GM18861 (cell line): ENCODE results near the gene ARL2BP.
A peak's percentile ranks its signal among the peaks of the same experiment; 100 is the strongest.

Experiments
- ATAC-seq: cut with Tn5 transposase; IDR thresholded peaks from one replicate; pipeline ENCODE4 v1.9.1; 2021; ENCODE audit not compliant: unreplicated experiment

ARL2BP gene

DNA sequence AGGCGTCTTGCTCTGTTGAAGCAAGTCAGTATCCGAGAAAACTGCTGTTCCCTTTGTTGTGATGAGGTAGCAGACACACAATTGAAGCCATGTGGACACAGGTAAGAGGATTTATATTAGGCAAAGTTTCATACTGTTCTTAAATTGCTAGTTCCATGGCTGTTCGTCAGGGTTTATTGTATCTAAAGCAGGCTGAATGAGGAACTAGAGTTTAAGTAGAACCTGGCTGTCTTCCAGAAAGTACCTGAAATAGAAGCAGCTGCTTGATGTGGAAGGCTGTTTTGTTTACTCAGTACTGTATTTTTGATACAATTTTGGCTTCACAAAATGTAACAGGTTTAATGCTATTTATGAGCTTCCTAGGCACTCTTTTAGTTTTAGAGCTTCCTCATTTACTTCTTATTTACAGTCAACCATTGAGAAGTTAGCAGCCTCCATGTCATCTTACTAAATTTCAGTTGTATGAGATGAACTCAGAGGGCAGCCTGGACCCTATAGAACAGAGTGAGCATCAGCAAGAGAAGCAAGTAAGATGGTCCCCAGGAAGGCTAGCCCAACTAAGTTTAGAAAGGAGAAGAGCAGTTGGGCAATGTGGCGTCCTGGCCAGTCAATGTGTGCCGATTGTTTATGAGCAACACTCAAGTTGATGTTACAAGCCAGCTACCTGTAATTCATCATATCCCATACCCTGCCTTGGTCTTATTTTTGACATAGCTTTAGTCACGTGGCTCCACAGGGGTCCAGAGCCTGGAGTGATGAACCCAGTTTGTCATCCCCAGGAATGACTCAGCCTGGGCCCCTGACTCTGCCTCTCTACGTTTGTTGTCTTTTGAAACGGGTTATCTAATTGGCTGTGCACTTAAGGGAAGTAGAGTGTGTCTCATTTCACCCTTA lies 9.7 kb upstream of the ARL2BP start:
- no peak for ATAC-seq

DNA sequence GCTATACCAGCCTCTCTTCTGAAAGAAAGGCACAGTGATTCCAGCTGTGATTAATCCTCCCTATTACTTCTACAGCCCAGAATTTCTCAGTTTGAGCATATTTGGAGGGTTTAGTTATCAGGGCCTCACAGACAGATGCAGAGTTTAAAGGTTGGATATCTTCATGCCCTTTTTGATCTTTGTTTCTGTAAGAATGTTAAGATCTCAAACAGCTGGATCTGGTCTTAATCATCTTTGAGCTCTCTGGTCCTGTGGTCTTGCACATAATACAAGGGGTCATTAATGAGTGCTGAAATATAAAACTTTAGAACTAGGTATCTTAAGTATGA lies 9.1 kb upstream of the ARL2BP start:
- ATAC-seq: no peak

DNA sequence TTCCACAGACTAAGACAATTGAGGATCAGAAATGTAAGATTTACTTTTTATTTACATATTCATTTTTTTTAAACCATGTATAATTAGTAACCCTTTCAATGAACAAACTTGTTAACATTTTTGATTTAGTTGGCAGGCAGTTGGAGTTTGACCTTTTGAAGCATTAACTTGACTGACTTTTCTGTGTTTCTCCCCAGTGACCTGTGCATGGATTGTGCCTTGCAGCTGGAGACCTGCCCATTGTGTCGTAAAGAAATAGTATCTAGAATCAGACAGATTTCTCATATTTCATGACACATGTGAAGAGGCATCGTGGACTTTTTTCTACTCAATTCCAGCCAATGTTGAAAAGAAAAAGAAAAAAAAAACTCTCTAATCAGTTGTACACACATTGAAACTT lies 6.4 kb upstream of the ARL2BP start:
- no peak for ATAC-seq

DNA sequence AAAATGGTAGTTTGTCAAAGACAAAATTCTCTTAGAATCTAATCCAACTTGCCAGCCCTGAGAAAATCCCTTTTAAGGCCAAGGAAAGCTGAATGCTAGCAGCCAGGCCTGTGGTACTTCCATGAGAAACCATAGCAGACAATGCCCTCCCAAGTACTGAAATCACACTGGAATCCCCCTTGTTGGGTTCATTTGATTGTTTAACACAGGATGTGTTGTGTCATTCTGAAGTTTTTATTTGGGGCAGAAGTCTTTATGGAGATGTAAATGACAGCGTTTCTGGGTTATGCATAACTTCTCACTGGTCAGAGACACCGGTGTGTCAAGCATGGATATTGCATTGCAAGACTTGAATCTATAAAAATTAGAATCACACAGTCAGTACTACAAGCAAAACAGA lies 6.0 kb upstream of the ARL2BP start:
- ATAC-seq: no peak

DNA sequence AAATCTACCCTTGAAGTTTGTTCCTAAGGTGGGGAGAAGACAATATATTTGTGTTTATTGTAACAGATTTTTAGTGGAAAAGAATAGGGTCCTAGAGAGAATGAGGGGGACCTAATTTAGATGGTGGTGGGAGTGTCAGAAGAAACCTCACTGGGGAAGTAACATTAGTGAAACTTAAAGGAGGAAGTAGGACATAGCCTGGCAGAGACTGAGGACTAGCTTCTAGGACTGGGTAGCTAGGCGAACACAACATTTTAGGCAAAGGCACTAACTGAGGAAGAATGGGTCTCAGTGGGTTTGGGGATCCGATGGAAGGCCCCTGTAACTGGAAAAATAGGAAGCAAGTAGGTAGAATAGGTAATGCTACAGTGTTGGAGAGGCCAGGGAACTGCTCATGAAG lies 4.2 kb upstream of the ARL2BP start:
- ATAC-seq: no peak

DNA sequence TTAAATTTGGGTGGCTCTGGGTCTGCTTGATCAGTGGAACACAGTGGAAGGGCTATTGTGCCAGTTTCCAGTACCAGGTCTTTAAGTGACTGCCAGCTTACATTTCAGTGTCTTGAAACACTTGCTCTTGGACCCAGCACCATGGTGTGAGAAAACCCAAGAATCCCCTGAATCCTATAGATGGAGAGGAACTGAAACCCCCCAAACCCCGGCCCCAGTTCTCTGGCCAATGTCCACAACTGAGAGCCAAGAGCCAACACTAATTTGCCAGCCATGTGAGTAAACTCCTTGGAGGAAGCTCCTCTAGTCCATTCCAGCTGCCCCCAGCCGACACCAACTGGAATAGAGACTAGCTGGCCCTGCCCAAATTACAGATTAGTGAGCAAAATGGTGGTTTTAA lies 2.4 kb upstream of the ARL2BP start:
- ATAC-seq: no peak

DNA sequence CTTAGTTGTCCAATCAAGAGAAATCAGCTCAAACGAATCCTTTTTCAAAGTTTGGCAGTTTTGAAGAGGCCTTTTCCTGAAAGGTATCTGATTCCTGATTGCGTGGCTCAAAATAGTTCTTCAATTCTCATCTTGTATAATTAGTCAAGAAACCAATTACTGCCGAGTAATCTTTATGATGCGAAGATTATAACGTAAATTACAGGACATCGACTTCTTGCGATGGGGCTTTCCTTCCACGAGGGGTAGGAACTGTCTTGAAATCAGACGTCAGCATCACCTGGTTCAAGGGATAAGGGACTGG lies 644 bp upstream of the ARL2BP start:
- peak; percentile 17 for ATAC-seq

DNA sequence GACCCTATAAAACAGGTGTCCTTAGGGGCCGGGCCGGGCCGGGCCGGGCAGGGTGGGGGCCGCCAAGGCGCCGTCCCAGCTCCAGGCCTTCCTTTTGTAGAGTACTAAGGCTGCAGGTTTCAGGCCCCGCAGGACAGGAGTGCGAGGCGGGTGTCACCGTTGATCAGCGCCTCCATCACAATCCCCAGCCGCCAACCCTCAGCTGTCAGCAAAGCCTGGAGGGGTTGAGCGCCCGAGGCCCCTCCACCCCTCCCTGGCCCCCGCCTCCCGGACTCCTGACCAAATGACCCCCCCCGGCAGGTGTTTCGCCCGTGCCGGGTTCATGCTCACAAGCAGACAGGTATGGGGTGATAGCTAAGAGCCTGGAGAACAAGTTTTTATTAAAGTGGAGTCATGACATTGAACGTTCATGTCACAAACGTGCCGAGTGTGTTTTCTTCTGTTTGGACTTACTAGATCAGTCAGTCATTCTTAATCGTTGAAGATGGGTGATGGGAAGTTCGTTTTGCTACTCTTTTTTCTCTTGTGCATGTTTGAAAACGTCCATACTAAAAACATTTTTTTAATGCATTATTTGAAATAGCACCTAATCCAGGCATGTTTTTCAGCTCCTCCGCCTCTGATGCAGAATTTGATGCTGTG lies 534 bp downstream of the ARL2BP start:
- ATAC-seq: no peak

DNA sequence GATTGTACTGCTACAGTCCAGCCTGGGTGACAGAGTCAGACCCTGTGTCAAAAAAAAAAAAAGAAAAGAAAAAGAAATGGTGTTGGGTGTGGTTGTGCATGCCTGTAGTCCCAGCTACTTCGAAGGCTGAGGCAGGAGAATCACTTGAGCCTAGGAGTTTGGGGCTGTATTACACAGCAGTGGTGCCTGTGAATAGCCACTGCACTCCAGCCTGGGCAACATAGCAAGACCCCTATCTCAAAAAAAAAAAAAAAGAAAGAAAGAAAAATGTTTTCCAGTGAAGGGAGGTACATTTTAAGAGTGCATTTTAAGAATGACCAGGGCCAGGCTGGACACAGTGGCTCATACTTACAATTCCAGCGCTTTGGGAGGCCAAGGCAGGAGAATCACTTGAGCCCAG lies 6.3 kb downstream of the ARL2BP start:
- ATAC-seq: no peak

DNA sequence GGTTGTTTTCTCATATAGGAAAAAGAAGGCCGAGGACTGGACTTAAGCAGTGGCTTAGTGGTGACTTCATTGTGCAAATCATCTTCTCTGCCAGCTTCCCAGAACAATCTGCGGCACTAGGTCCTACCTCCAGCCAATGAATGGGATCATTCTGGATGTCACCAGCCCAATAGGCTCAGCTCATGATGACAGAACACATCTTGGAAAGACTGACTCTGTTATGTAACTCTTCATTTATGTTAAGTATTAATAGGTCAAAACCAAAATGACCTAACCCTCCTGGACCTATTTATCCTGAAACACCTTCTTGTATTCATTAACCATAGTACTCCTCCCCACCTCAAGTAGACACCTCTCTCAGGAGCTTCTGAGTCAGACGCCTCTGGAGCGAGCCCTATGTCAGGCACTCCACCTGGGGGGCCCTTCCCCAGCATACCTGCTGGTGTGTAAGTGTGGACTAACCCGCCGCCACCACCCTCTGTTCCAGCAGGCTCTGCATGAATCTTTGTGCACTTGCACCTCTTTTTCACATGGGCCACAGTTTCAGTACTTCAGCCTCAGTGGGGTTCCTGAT lies 7.2 kb downstream of the ARL2BP start:
- no peak for ATAC-seq

DNA sequence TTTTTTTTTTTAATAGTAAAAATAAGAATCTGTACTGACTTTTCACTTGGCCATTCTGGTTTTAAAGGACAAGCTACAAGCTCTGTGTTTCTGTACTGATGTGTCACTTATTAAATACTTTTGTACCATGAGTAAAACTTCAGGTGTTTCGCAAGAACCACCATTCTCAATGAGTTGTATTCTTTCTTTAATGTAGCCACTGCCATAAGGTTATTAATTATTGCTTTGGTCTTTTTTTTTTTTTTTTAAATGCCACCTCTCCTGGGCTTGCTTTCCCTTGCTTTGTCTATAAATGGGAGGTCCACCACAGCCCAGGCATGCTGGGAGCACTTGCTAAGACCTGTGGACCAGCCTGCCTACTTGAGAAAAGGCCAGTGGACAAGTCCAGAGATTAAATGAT lies 8.4 kb downstream of the ARL2BP start:
- ATAC-seq: no peak

DNA sequence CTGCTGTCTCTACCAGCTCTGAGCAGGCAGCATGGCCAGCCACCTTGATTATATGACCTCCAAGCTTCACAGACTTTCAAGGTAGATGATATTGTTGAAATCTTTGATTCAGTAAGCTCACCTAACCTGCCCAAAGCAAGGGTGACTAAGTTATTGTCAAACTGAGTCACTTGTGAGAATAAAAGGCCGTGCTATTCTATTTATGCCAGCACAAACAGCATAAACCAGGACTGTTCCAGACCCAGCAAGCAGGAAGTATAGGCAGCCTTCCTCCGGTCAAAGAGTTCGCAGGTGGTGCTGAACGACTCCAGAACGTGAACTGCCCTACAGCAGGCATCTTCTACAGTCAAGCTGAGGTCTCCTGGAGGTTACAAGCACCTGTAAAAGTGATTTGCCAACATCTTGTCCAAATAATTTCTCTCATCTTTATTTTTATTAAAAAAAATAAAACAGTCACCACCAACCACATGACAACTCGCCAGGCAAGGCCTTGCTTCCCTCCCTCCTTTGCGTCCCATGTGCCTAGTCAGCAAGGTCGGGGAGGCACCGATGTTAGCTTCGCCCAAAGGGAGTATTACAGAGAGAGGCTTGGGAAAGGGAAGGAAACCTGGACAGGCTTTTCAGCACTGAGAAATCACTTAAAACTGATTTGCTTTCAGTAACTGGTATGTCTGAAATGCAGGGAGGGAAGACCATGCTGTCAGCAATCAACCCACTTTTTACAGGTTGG lies 10.8 kb downstream of the ARL2BP start:
- ATAC-seq: no peak

DNA sequence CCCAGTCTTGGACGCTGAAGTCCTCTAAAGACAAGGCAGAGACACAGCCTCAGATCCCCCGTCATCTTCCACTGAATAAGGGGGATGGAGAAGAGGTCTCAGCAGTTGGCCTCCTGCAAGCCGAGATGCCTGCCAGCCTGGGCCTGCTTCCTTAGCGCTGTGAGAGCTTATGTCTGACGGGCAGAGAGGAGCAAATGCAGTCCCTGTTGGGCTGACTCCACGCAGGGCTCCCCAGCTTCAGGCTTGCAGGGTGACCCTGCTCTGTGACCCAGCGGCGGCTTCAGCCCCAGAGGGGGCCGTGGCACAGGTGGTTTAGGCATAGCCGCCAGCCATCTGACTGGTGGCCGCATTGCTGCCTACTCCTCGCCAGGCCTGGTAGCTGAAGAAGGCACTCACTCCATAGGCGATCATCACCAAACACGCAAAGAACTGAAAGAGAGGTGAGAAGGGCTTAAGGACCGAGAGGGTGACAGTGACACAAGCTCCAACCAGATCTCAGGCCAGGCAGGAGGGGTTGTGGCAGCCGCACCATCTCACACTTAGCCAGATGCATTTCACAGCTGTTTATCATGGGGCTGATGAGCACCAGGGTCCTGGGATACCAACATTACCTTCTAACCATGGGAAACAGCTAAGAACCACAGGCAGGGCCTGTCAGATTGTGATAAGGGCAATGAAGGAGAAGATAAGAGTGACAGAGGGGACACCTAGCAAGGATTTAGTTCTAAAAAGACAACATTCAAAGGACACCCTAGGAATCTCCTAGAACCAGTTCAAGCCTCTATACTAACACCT lies 11.7 kb downstream of the ARL2BP start:
- no peak for ATAC-seq

DNA sequence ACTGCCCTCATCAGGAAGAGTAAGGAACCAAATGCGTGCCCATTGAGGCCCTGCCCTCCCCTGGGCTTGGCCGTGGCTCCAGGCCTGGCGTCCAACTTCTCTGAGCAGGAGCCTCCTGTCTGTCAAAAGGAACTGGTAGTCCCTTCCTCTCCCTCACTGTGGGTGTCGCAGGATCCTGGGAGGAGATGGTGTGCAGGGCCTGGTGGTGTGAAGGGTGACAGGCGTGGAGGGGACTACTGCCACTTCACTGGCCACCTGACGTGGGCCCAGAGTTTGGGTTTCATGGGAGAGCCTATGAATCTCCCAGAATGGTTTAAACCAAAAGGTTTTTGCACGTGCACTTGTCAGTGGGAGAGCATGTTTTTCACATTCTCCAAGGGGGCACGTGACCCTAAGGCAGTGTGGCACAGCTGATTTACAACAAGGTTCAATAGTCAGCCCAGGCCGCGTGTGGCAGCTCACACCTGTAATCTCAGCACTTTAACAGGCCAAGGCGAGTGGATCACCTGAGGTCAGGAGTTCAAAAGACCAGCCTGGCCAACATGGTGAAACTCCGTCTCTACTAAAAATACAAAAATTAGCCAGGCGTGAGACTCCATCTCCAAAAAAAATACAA lies 12.5 kb downstream of the ARL2BP start:
- no peak for ATAC-seq

DNA sequence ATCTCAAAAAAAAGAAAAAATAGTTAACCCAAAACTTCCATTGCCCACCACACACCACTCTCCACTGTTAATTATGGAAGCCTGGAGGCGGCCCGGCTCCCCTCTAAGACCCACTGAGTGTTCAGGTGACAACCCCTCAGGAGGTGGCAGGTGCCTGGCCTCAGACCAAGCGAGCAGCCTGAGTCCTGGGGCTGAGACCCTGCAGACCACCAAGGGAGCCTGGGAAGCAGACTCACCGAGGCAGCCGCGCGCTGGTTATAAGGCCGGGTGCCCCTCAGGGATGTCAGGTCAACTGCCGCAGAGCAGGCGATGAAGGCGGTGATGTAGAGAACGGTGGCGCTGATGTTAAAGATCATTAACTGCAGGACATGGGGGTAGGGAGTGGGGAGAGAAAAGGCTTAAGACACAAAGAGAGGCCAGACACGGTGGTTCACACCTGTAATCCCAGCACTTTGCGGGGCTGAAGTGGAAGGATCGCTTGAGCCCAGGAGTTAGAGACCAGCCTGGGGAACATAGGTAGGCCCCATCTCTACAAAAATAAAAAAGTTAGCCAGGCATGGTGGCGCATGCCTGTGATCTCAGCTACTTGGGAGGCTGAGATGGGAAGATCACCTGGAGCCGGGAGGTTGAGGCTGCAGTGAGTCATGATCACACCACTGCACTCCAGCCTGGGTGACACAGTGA lies 13.3 kb downstream of the ARL2BP start:
- no peak for ATAC-seq

DNA sequence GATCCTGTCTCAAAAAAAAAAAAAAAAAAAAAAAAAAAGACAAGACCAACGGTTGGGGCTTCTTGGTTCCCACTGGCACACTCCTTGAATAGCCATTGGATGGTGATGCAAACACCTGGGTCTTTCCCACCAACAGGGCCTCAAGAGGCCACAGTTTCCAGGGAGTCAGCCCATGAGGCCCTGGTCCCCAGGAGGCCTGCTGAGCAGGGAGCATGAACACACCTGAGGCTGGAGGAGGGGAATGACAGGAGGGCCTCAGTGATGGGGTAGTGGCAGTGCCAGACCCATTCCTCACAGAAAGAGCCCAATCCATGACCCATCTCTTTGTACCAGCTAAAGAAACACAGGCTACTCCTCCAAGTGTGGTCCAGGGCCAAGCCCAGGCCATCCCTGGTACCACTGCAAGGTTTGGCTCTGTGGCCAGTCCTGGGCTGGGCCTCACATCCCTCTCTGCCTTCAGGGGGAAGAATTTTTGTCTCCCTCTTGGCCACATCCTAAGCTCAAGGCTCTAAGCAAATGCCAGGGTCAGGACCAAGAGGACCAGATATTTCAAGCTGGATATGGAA lies 13.9 kb downstream of the ARL2BP start:
- no peak for ATAC-seq

DNA sequence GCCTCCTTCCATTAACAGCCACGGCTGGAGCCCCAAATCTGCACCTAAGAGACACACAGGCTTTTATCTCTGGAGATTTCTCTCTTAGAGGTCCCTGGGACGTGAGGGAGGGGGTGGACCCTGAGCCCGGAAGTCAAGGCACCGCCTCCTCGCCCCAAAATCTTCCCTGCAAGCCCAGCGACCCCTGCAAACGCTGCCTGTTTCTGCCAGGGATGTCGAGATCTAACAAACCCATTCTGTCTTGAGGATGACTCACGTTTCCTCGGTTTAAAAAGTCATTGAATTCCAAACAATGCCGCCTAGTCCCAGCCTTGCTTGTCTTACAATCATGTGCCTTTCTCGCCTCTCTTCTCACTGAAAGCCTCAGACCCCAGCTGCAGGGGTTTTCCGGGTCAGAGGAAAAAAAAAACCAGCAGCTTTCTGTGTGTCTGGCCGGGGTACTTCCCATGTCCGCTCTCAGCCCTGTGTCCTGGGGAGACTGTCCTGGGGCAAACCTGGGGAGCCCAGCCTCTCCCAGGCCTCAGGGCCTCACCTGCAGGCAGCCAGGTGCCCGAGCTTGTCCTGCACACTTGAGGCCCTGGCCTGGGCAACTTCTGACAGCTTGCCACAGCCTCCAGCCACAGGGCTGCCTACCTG lies 15.4 kb downstream of the ARL2BP start:
- ATAC-seq: no peak

DNA sequence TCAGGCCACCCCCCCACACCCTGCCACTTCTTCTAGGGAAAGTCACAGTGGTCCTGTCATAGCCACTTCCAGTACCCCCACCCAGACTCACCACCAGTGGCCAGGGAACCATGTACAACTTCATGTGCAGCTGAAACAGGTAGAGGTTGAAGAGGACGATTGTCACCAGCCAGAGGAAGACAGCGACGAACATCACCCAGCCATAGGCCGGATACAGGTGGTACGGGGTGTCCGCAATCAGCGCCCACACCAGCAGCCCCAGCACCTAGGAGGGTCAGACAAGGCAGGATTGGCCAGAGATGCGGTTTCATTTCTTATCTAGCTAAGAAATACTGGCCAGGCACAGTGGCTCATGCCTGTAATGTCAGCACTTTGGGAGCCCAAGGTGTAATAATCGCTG lies 16.7 kb downstream of the ARL2BP start:
- no peak for ATAC-seq

DNA sequence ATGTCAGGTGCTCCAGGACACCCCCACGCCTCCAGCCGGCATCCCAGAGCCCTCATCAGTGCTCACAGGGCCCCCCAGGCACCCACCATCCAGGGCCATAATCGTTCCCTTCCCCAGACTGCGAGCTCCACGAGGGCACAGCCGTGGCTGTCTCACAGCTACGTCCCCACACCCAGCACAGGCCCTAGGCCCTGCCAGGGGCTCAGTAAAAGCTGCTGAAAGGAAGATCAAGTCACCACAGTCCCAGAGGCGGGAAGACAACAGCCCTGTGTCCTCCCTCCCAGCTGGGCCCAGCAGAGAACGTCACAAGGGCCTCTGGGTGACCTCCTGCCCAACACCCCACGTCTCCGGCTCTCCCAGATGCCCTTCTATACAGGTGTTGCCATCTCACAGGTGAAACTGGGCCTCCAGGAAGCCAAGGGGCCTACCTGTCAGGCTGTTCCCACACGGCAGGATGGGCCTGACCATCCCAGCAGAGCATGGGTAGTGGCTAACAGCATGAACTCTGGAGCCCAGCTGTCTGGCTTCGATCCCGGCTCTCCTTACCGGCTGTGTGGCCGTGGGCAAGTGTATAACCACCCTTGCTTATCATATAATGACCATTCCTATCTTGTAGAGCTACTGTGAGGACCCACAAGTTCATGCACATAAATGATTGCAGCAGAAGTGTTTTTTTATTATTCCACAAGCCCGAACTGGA lies 17.9 kb downstream of the ARL2BP start:
- ATAC-seq: no peak
